Superior temporal gyrus (tissue), 1 donor: ENCODE data around the gene STOM.

ENCODE experiments used
- DNase-seq: peaks from one replicate; pipeline ENCODE4 v3.0.0-alpha.2; 2016; ENCODE audit errors: extremely low spot score

STOM gene

GRCh38 chr9:121349009-121349408, 21.0 kb downstream of the STOM start:
- no peak for DNase-seq

GRCh38 chr9:121348221-121348620, 21.8 kb downstream of the STOM start:
- no peak for DNase-seq

- DNase-seq: no peak
Measured at GRCh38 chr9:121345070-121345469, 25.0 kb downstream of the STOM start.

- no peak for DNase-seq
Measured at GRCh38 chr9:121344184-121344583, 25.9 kb downstream of the STOM start.

GRCh38 chr9:121340676-121341392, 29.2 kb downstream of the STOM start:
- no peak for DNase-seq

GRCh38 chr9:121339437-121339836, 30.6 kb downstream of the STOM start:
- no peak for DNase-seq

GRCh38 chr9:121336665-121337064, 33.4 kb downstream of the STOM start:
- no peak for DNase-seq

GRCh38 chr9:121333950-121334773, 35.9 kb downstream of the STOM start:
- no peak for DNase-seq

GRCh38 chr9:121331992-121332685, 37.9 kb downstream of the STOM start:
- no peak for DNase-seq

GRCh38 chr9:121331549-121331948, 38.5 kb downstream of the STOM start:
- no peak for DNase-seq

- DNase-seq: no peak
Measured at GRCh38 chr9:121328876-121329681, 41.0 kb downstream of the STOM start.

- no peak for DNase-seq
Measured at GRCh38 chr9:121328476-121328875, 41.6 kb downstream of the STOM start.

- no peak for DNase-seq
Measured at GRCh38 chr9:121326901-121327613, 43.0 kb downstream of the STOM start.

GRCh38 chr9:121326130-121326838, 43.8 kb downstream of the STOM start:
- DNase-seq: no peak

- no peak for DNase-seq
Measured at GRCh38 chr9:121325387-121325786, 44.7 kb downstream of the STOM start.

GRCh38 chr9:121324755-121325154, 45.3 kb downstream of the STOM start:
- no peak for DNase-seq

- no peak for DNase-seq
Measured at GRCh38 chr9:121324316-121324715, 45.7 kb downstream of the STOM start.

- DNase-seq: no peak
Measured at GRCh38 chr9:121323449-121324151, 46.5 kb downstream of the STOM start.

GRCh38 chr9:121322737-121323448, 47.2 kb downstream of the STOM start:
- no peak for DNase-seq
